H7 (cell line): ENCODE results near the gene IL3RA. TPM values are rescaled to one million over a fixed set of nuclear protein-coding genes. Genes with fewer than 3 reads are reported as not detected.
"Not testable (repeated sequence)": the region's sequence is repeated elsewhere in the genome, so short reads cannot be mapped to it uniquely, and the experiment has no call there.

Experiments used
- DNase-seq: peaks from one replicate; pipeline ENCODE4 v3.0.0; 2012
- H3K27me3 ChIP-seq: 2 replicates; pipeline ENCODE4 v1.6.0; 2011; ENCODE audit warnings: mild to moderate bottlenecking, low read length; ENCODE audit not compliant: control insufficient read depth, insufficient read depth
- H3K36me3 ChIP-seq: replicated peaks from 2 replicates; pipeline ENCODE4 v1.5.1; 2011; ENCODE audit warnings: low read length; ENCODE audit not compliant: control insufficient read depth, insufficient read depth
- H3K4me3 ChIP-seq: 2 replicates; pipeline ENCODE4 v1.5.1; 2011; ENCODE audit warnings: low read depth, mild to moderate bottlenecking, control low read depth, low read length, moderate library complexity; ENCODE audit not compliant: insufficient read depth
- total RNA-seq: library from RNA; depleted of rRNA; stranded (reverse); fragments of >200 nt; shearing (Covaris generic); gene quantifications from 2 replicates; pipeline ENCODE4 v1.2.3, GENCODE V29; 2014

IL3RA gene
- total RNA-seq, 1 experiment from 2014 or later: 0.07 TPM

DNA sequence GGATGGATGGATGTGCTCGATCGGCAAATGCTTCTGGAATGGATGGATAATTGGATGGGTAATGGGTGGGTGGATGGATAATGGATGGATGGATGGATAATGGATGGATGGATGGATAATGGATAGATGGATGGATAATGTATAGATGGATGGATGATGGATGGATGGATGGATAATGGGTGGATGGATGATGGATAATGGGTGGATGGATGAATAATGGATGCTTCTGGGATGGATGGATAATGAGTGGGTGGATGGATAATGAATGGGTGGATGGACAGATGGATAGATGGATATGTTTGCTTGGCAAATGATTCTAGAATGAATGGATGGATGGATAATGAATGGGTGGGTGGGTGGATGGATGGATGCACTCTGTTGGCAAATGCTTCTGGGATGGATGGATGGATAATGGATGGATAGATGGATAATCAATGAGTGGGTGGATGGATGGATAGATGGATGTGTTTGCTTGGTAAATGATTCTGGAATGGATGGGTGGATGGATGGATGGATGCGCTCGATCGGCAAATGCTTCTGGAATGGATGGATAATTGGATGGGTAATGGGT, 59.1 kb downstream of the IL3RA start:
- peaks cover 14% of the 10 kb centered on the region for H3K36me3 ChIP-seq
- H3K27me3 ChIP-seq: no peaks in the 10 kb centered on the region
- no peak for DNase-seq

DNA sequence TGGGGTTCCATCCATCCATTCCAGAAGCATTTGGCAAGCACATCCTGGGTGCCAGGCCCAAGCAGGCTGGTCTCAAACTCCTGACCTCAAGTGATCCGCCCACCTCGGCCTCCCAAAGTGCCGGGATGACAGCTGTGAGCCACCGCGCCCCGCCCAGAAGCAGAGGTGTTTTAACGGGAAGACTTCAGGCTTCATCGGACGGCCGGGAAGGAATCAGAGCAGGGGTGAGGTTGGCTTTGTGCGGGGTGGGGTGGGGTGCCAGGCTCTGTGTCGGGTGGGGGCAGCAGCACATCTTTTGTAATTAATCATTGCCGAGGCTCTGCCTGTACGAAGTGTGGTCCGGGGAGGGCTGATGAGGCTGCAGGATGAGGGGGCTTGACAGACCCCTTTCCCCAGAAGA, 60.4 kb downstream of the IL3RA start:
- DNase-seq: no peak
- Histone ChIP-seq H3K27me3 (no peaks in the 10 kb centered on the region), H3K4me3 (no peak overlapping the region), H3K36me3 (peaks cover 11% of the 10 kb centered on the region)

More for the DNA sequence above, 59.1 kb downstream of the IL3RA start:
- no peak overlapping the region for H3K4me3 ChIP-seq

DNA sequence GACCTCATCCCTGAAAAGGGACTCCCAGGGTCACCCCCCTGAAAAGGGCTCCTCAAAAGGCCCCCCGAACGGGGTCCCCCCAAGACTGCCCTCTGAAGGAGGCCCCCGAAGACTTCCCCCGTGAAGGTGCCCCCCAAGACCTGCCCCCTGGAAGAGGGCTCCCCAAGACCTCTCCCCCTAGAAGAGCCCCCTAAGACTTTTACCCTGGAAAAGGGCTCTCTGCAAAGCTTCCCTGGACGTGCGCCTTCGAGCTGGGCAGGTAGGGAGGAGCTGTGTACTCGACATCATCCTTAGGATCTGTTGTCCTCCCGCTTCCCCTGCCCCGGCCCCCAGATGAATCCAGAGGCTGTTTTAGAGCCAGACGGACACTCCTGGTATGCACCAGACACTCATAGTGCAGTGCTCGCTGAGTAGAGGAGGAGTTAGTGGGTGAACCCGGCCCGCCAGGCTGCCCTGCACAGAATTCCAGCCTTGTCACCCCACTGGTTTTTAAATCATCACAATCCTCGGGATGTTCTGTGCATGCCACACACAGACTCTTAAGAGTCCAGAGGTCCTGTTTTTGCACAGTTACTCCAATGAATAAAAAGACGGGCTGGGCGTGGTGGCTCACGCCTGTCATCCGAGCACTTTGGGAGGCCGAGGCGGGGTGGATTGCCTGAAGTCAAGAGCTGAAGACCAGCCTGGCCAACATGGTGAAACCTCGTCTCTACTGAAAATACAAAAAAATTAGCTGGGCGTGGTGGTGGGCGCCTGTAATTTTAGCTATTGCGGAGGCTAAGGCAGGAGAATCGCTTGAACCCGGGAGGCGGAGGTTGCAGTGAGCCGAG, 61.1 kb downstream of the IL3RA start:
- H3K4me3 ChIP-seq: no peak overlapping the region
- peaks cover 11% of the 10 kb centered on the region for H3K36me3 ChIP-seq
- H3K27me3 ChIP-seq: no peaks in the 10 kb centered on the region
- DNase-seq: no peak

DNA sequence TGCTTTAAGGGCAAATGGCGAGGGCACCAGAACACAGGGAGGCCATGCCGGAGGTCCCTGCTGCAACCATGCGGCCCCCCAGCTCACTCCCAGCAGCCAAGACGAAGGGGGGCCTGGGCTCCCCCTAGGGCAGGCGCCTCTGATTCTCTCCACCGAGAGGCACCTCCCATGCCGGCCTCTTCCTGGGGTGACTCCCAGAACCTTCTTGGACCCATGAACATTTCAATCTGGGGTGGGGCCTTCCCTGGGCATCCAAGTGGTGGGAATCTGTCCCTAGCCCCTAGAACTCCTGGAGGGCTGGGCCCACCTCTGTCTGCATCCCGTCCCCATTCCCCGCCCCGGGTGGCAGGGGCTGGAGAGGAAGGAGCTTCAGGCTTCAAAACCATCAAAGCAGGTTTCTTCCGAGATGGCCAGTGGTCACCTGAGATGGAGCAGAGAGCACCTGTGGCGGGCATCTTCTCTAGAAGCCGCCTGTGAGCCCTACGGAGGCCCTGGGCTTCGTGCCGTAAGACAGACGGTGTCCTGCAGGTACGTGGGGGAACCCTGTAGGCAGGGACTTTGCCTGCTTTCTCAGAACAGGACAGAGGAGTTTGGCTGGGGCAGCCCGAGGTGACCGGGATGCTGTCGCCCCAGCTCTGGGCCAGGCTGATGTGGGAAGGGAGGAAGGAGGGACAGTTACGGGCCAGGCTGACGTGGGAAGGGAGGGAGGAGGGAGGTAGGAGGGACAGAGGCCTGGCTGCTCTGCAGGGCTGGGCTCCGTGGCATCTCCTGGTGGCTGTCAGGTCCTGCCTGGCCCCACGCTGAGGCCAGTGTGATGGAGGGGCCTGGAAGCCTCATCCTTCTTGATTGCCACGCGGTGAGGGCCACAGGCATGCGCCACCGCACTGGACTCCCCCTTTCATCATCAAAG, 62.1 kb downstream of the IL3RA start:
- Histone ChIP-seq H3K36me3 (peaks cover 17% of the 10 kb centered on the region), H3K4me3 (no peak overlapping the region), H3K27me3 (no peaks in the 10 kb centered on the region)
- peak; percentile 46 for DNase-seq

DNA sequence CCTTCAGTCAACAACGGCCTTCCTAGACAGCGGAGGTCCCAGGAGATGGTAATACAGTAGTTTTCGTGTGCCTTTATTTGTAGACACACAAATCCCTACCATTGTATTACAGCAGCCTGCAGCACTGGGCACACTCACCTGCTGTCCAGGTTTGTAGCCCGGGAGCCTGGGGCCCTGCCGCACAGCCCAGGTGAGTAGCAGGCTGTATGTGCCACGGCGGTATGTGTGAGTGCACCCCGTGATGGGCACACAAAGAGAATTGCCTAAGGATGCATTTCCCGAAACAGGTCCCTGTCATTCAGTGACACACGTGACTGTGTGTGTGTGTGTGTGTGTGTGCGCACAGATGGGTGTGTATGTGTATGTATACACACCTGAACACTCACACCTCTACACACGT, 63.5 kb downstream of the IL3RA start:
- no peak overlapping the region for H3K4me3 ChIP-seq
- H3K27me3 ChIP-seq: no peaks in the 10 kb centered on the region
- peaks cover 25% of the 10 kb centered on the region for H3K36me3 ChIP-seq
- DNase-seq: no peak

DNA sequence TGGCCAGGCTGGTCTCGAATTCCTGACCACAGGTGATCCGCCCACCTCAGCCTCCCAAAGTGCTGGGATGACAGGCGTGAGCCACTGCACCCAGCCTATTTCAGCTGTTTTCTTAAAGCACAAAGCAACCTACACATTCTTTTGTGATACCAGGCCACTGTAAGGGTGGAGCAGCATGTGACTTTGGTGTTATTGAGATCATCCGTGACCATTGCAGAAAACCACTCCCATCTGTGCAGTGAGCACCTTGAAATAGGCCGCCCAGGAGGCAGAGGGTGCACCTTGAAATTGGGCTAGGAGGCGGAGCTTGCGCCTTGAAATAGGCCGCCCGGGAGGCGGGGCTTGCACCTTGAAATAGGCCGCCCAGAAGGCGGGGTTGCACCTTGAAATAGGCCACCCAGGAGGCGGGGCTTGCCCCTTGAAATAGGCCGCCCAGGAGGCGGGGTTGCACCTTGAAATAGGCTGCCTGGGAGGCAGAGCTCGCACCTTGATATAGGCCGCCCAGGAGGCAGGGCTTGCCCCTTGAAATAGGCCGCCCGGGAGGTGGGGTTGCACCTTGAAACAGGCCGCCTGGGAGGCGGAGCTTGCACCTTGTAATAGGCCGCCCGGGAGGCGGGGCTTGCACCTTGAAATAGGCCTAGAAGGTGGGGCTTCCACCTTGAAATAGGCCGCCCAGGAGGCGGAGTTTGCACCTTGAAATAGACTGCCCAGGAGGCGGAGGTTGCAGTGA, 64.3 kb downstream of the IL3RA start:
- H3K4me3 ChIP-seq: no peak overlapping the region
- no peaks in the 10 kb centered on the region for H3K27me3 ChIP-seq
- peaks cover 25% of the 10 kb centered on the region for H3K36me3 ChIP-seq
- DNase-seq: peak; percentile 80

DNA sequence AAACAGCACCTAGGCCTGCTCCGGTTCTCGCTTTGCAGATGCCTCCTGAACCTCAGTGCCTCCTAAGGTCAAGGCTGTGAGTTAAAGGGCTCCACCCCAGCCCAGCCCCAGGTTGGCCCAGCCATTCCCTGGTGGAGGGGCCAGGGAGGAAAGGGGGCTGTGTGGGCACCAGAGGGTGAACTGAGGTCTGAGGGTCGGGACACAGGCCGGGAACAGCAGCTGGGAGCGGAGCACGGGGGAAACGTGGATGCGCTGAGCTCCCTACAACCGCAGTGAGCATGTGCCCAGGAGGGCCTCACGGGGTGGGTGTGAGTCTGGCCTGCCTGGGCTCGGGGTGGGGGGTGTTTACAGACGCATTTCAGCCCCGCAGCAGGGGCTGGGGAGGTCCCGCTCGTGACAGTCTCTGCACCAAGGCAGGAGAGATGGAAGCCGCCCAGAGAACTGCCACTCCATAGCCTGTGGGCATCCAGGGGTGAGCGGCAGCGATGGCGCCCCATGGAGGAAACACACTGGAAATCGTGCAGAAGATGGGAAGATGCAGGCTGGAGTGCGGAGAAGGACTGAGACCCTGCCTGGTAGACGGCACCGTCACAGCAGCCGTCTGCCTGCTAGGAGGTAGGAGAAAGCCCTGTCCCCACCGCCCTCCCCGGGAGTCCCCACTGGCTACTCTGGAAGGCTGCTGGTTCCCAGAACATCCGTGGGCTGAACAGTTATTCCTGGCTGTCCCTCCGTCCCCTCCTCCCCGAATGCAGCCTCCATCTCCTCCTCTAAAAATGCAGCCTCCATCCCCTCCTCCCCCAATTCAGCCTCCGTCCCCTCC, 65.2 kb downstream of the IL3RA start:
- DNase-seq: peak; percentile 47
- H3K4me3 ChIP-seq: no peak overlapping the region
- H3K27me3 ChIP-seq: no peaks in the 10 kb centered on the region
- peaks cover 19% of the 10 kb centered on the region for H3K36me3 ChIP-seq

DNA sequence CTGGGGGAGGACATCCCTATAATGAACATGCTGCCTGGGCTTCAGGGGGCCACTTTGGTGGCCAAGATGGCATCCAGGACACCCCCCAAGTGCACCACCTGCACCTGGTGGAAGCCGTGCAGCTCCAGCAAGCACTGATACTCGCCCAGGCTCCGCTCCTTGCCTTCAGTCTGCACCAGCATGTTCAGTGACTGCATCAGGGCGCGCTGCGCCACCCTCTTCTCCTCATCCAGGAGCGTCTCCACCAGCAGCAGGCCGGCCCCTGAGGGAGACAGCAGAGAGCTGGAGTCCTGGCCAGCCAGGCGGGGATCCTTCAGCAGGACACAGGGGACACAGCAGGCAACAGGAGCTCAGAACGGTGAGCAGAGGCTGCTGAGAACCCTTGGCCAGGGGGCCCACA, 66.6 kb downstream of the IL3RA start:
- peaks cover 27% of the 10 kb centered on the region for H3K36me3 ChIP-seq
- no peaks in the 10 kb centered on the region for H3K27me3 ChIP-seq
- DNase-seq: no peak
- no peak overlapping the region for H3K4me3 ChIP-seq

DNA sequence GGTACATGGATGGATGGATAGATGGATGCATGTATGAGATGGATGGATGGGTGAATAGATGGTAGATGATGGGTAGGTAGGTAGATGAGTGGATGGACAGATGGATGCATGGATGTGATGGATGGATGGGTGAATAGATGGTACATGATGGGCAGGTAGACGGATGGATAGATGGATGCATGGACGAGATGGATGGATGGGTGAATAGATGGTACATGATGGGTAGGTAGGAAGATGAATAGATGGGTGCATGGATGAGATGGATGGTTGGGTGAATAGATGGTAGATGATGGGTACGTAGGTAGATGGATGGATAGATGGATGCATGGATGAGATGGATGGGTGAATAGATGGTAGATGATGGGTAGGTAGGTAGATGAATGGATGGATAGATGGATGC, 67.3 kb downstream of the IL3RA start:
- DNase-seq, H3K4me3 ChIP-seq, H3K27me3 ChIP-seq: not testable (repeated sequence)
- H3K36me3 ChIP-seq: peaks cover 27% of the 10 kb centered on the region

DNA sequence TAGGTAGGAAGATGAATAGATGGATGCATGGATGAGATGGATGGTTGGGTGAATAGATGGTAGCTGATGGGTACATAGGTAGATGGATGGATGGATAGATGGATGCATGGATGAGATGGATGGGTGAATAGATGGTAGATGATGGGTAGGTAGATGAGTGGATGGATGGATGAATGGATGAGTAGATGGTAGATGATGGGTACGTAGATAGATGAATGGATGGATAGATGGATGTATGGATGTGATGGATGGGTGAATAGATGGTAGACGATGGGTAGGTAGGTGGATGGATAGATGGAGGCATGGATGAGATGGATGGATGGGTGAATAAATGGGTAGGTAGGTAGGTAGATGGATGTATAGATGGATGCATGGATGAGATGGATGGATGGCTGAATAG, 69.2 kb downstream of the IL3RA start:
- not testable (repeated sequence) for DNase-seq, H3K27me3 ChIP-seq, H3K4me3 ChIP-seq
- H3K36me3 ChIP-seq: peaks cover 25% of the 10 kb centered on the region

DNA sequence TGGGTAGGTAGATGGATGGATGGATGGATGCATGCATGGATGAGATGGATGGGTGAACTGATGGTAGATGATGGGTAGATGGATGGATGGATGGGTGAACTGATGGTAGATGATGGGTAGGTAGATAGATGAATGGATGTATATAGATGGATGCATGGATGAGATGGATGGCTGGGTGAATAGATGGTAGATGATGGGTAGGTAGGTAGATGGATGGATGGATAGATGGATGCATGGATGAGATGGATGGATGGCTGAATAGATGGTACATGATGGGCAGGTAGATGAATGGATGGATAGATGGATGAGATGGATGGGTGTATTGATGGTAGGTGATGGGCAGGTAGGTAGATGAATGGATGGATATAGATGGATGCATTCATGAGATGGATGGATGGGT, 70.5 kb downstream of the IL3RA start:
- no peak for DNase-seq
- Histone ChIP-seq H3K4me3 (no peak overlapping the region), H3K36me3 (peaks cover 28% of the 10 kb centered on the region), H3K27me3 (no peaks in the 10 kb centered on the region)

DNA sequence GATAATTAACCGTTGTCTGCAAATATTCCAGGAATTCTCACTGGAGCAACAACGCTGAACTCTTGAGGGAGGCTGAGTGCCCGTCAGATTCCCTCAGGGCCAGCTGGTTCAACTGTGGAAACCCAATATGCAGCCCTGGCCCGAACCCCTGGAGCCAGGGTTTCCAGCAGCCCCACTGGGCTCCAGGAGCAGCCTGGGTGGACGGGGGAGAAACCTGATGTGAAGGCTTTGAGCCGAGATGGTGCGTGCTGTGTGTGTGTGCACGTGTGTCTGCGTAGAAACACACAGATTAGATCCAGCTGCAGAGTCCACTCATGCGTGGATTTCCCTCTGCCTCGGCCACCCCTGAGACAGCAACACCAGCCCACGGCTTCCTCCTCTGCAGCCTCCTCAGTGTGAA, 74.7 kb downstream of the IL3RA start:
- H3K36me3 ChIP-seq: peaks cover 23% of the 10 kb centered on the region
- no peaks in the 10 kb centered on the region for H3K27me3 ChIP-seq
- no peak for DNase-seq
- no peak overlapping the region for H3K4me3 ChIP-seq

DNA sequence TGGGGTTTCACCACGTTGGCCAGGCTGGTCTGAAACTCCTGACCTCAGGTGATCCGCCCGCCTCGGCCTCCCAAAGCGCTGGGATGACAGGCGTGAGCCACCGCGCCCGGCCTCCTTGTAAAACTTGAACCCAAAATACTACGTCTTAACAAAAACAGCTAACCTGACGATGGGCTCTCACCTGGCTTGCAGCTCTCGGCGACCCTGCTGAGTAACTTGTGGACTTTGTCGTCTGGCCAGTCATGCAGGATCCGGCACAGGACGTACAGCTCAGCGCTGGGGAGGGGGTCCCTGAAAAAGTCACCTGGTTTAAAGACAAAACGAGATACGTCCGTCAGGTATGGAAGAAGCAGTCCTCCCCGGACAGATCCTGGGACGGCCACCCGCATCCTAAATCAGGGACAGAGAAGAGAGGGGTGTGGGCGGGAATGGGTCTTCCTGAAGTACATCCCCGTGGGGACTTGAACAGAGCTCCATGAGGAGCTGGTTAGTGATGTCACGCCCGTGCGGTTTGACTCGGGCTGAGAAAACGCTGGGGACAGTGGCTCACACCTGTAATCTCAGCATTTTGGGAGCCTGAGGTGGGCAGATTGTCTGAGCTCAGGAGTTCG, 76.1 kb downstream of the IL3RA start:
- Histone ChIP-seq H3K4me3 (no peak overlapping the region), H3K36me3 (peaks cover 28% of the 10 kb centered on the region), H3K27me3 (no peaks in the 10 kb centered on the region)
- no peak for DNase-seq
